Measurements from ENCODE around the gene RAB33B.

The RAB33B gene

GRCh38 chr4:139481465-139481864, 27.5 kb downstream of the RAB33B start:
- TF ChIP-seq EP300 (IDR thresholded peaks at IDR 0.05; ENCODE audit: borderline replicate concordance) (no peak), ZBTB7A (IDR thresholded peaks at IDR 0.05; ENCODE audit: low read depth) (no peak), TCF12 (IDR thresholded peaks at IDR 0.05; ENCODE audit: low read depth) (no peak), TEAD4 (IDR thresholded peaks at IDR 0.05) (no peak), REST (IDR thresholded peaks at IDR 0.05; ENCODE audit: low read depth) (no peak), TAF1 (IDR thresholded peaks at IDR 0.05; ENCODE audit: low read depth) (no peak), NFIC (IDR thresholded peaks at IDR 0.05) (no peak), EGR1 (IDR thresholded peaks at IDR 0.05) (no peak), CEBPB (IDR thresholded peaks at IDR 0.05) (no peak), USF1 (IDR thresholded peaks at IDR 0.05) (no peak), MAX (IDR thresholded peaks at IDR 0.05) (no peak), CREB1 (IDR thresholded peaks at IDR 0.05; ENCODE audit: low read depth) (no peak), FOXM1 (IDR thresholded peaks at IDR 0.05; ENCODE audit: borderline replicate concordance, low read depth) (no peak), YY1 (IDR thresholded peaks at IDR 0.05; ENCODE audit: low read depth) (no peak), RAD21 (IDR thresholded peaks at IDR 0.05; ENCODE audit: low read depth) (no peak)

GRCh38 chr4:139483000-139483399, 29.1 kb downstream of the RAB33B start:
- TF ChIP-seq RAD21 (IDR thresholded peaks at IDR 0.05; ENCODE audit: low read depth) (no peak), REST (IDR thresholded peaks at IDR 0.05; ENCODE audit: low read depth) (no peak), CEBPB (IDR thresholded peaks at IDR 0.05) (no peak), TAF1 (IDR thresholded peaks at IDR 0.05; ENCODE audit: low read depth) (no peak), CREB1 (IDR thresholded peaks at IDR 0.05; ENCODE audit: low read depth) (no peak), USF1 (IDR thresholded peaks at IDR 0.05) (no peak), MAX (IDR thresholded peaks at IDR 0.05) (no peak), YY1 (IDR thresholded peaks at IDR 0.05; ENCODE audit: low read depth) (no peak), EP300 (IDR thresholded peaks at IDR 0.05; ENCODE audit: borderline replicate concordance) (no peak), NFIC (IDR thresholded peaks at IDR 0.05) (no peak), ZBTB7A (IDR thresholded peaks at IDR 0.05; ENCODE audit: low read depth) (no peak), EGR1 (IDR thresholded peaks at IDR 0.05) (no peak), TCF12 (IDR thresholded peaks at IDR 0.05; ENCODE audit: low read depth) (no peak), TEAD4 (IDR thresholded peaks at IDR 0.05) (no peak), FOXM1 (IDR thresholded peaks at IDR 0.05; ENCODE audit: borderline replicate concordance, low read depth) (no peak)

- TF ChIP-seq CEBPB (IDR thresholded peaks at IDR 0.05) (no peak), RAD21 (IDR thresholded peaks at IDR 0.05; ENCODE audit: low read depth) (no peak), EGR1 (IDR thresholded peaks at IDR 0.05) (no peak)
These were observed 30.9 kb downstream of the RAB33B start for GRCh38 chr4:139484783-139485311.

- no peak for TF ChIP-seq REST (IDR thresholded peaks at IDR 0.05; ENCODE audit: low read depth)
- no peak for TF ChIP-seq NFIC (IDR thresholded peaks at IDR 0.05)
- no peak for TF ChIP-seq MAX (IDR thresholded peaks at IDR 0.05)
- no peak for TF ChIP-seq RAD21 (IDR thresholded peaks at IDR 0.05; ENCODE audit: low read depth)
- no peak for TF ChIP-seq EGR1 (IDR thresholded peaks at IDR 0.05)
- no peak for TF ChIP-seq EP300 (IDR thresholded peaks at IDR 0.05; ENCODE audit: borderline replicate concordance)
- no peak for TF ChIP-seq ZBTB7A (IDR thresholded peaks at IDR 0.05; ENCODE audit: low read depth)
- TF ChIP-seq USF1 (IDR thresholded peaks at IDR 0.05), result no peak
- TF ChIP-seq CREB1 (IDR thresholded peaks at IDR 0.05; ENCODE audit: low read depth), result no peak
These were observed 34.5 kb downstream of the RAB33B start for GRCh38 chr4:139488442-139488841.
